Calu3 (cell line): ENCODE data around the gene MOB3A. TPM values are rescaled to one million over a fixed set of nuclear protein-coding genes. Genes with fewer than 3 reads are reported as not detected.

Source experiments
- BruUV-seq: library from RNA; stranded (reverse); fragments of 400-500 nt; replicated peaks from 2 replicates; lab custom pipeline; 2021; lab: Mats Ljungman, UMichigan
- CTCF ChIA-PET: fragments of 300-600 bp; sonication (Branson Sonifier 250); formaldehyde crosslinking; loops from one replicate; lab custom pipeline; 2022; ENCODE audit warnings: antibody characterized with exemption; lab: Charles Lee
- DNase-seq: peaks from one replicate; pipeline ENCODE4 v3.0.0; 2022
- H3K27ac Mint-ChIP-seq: one replicate; pipeline ENCODE4 v1.8.0; 2022; ENCODE audit warnings: mixed read lengths; ENCODE audit not compliant: unreplicated experiment
- H3K27me3 Mint-ChIP-seq: one replicate; pipeline ENCODE4 v1.8.0; 2022; ENCODE audit warnings: mixed read lengths; ENCODE audit not compliant: unreplicated experiment
- H3K36me3 Mint-ChIP-seq: one replicate; pipeline ENCODE4 v1.8.0; 2022; ENCODE audit warnings: mild to moderate bottlenecking, moderate library complexity, mixed read lengths; ENCODE audit not compliant: insufficient read depth, unreplicated experiment
- H3K4me1 Mint-ChIP-seq: one replicate; pipeline ENCODE4 v1.8.0; 2022; ENCODE audit warnings: mild to moderate bottlenecking, low read depth, mixed read lengths; ENCODE audit not compliant: unreplicated experiment
- H3K4me3 Mint-ChIP-seq: one replicate; pipeline ENCODE4 v1.8.0; 2022; ENCODE audit warnings: mild to moderate bottlenecking, low read depth, moderate library complexity, mixed read lengths; ENCODE audit not compliant: unreplicated experiment
- H3K9me3 Mint-ChIP-seq: one replicate; pipeline ENCODE4 v1.8.0; 2022; ENCODE audit warnings: low read depth, mixed read lengths; ENCODE audit not compliant: unreplicated experiment
- intact Hi-C: fragments of 100-400 bp; cut with micrococcal nuclease; formaldehyde crosslinking; loops from one replicate; pipeline ENCODE4 v1.10.0; 2022; ENCODE audit not compliant: unreplicated experiment
- total RNA-seq: library from RNA; stranded (reverse); gene quantifications from 2 replicates; pipeline ENCODE4 v1.2.3, GENCODE V29; 2022
- TF ChIP-seq, protein P1 (sequence below): fragments of 200-600 bp; IDR thresholded peaks from one replicate; pipeline ENCODE4 v1.8.0; 2022; ENCODE audit warnings: antibody characterized with exemption; ENCODE audit not compliant: unreplicated experiment

Gene MOB3A
- total RNA-seq, 1 experiment from 2014 or later = 15.8 TPM

DNA sequence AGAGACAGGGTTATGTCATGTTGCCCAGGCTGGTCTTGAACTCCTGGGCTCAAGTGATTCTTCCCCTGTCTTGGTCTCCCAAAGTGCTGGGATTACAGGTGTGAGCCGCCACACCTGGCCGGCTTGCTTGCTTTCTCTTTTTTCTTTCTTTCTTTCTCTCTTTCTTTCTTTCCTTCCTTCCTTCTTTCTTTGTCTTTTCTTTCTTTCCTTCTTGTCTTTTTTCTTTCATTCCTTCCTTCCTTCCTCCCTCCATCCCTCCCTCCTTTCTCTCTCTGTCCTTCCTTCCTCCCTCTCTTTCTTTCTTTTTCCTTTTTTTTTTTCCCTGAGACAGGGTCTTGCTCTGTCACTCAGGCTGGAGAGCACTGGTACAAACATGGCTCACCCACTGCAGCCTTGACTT is 73.8 kb downstream of the MOB3A start:
- TF ChIP-seq, protein P1, sequence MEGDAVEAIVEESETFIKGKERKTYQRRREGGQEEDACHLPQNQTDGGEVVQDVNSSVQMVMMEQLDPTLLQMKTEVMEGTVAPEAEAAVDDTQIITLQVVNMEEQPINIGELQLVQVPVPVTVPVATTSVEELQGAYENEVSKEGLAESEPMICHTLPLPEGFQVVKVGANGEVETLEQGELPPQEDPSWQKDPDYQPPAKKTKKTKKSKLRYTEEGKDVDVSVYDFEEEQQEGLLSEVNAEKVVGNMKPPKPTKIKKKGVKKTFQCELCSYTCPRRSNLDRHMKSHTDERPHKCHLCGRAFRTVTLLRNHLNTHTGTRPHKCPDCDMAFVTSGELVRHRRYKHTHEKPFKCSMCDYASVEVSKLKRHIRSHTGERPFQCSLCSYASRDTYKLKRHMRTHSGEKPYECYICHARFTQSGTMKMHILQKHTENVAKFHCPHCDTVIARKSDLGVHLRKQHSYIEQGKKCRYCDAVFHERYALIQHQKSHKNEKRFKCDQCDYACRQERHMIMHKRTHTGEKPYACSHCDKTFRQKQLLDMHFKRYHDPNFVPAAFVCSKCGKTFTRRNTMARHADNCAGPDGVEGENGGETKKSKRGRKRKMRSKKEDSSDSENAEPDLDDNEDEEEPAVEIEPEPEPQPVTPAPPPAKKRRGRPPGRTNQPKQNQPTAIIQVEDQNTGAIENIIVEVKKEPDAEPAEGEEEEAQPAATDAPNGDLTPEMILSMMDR = no peak
- Mint-ChIP-seq H3K36me3 (peaks cover 9% of the 10 kb centered on the region), H3K4me3 (no peak overlapping the region), H3K27me3 (no peaks in the 10 kb centered on the region), H3K9me3 (no peaks in the 10 kb centered on the region), H3K4me1 (peaks cover 12% of the 10 kb centered on the region), H3K27ac (no peak overlapping the region)
- no TSS peak for BruUV-seq
- intact Hi-C loops = no loop called here
- no peak for DNase-seq
- CTCF ChIA-PET = no interaction called here

DNA sequence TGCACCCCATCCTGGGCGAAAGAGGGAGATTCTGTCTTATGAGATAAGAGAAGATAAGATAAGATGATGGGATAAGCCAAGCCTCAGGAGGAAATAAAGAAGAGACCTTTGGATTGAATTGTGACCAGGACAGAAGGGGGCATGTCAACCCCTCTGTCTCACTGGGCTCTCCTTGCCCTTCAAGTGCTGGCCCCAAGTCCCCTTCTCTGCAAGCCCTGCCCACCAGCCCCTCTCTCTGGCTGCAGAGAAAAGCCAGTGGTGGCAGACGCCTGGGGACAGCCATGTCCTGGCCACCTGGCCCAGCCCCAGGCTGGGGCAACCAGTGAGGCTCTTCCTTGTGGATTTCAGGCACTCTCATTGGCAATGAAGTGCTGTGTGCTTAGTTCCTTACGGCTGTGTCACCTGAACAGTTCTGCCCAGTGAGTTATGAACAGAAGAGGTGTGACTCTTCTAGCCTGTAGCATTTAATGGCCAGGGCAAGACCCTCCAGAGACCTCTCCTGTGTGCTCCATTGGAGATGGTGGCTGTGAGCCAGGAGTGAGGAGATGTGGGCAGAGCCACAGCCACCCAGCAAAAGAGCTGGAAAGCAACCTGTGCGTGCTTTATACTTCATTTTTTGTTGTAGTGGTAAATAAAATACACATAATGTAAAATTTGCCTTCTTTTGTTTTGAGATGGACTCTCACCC is 74.5 kb downstream of the MOB3A start:
- Mint-ChIP-seq H3K27me3 (no peaks in the 10 kb centered on the region), H3K27ac (no peak overlapping the region), H3K4me1 (peaks cover 7% of the 10 kb centered on the region), H3K9me3 (no peaks in the 10 kb centered on the region), H3K4me3 (no peak overlapping the region), H3K36me3 (peaks cover 5% of the 10 kb centered on the region)
- no peak for DNase-seq
- intact Hi-C loops = no loop called here
- BruUV-seq = no TSS peak
- CTCF ChIA-PET = no interaction called here
- TF ChIP-seq, protein P1 = no peak

Other genes with a start within 250 kb of the MOB3A start
- gene REXO1, start 247.8 kb downstream of the MOB3A start, total RNA-seq = 34.1 and 39.5 TPM in 2 replicates
- 32.3 and 39.0 TPM in 2 replicates for gene KLF16, start 232.7 kb downstream of the MOB3A start, total RNA-seq
- 35.2 and 36.9 TPM in 2 replicates for gene ABHD17A, start 210.8 kb downstream of the MOB3A start, total RNA-seq
- 6.7 TPM in 2 replicates for gene ADAT3, start 190.9 kb downstream of the MOB3A start, total RNA-seq
- 64.2 and 80.5 TPM in 2 replicates for gene SCAMP4, start 190.9 kb downstream of the MOB3A start, total RNA-seq
- gene CSNK1G2, start 155.2 kb downstream of the MOB3A start, total RNA-seq = 54.5 and 59.2 TPM in 2 replicates
- gene BTBD2, start 80.6 kb downstream of the MOB3A start, total RNA-seq = 65.3 and 72.3 TPM in 2 replicates
- 96.0 and 99.7 TPM in 2 replicates for gene MKNK2, start 45.1 kb downstream of the MOB3A start, total RNA-seq
- gene IZUMO4, start 589 bp upstream of the MOB3A start, total RNA-seq = 2.7 and 2.8 TPM in 2 replicates
- gene AP3D1, start 55.2 kb upstream of the MOB3A start, total RNA-seq = 107 and 108 TPM in 2 replicates
- 39.3 and 42.9 TPM in 2 replicates for gene DOT1L, start 67.6 kb upstream of the MOB3A start, total RNA-seq
- gene PLEKHJ1, start 140.0 kb upstream of the MOB3A start, total RNA-seq = 38.7 and 43.5 TPM in 2 replicates
- gene SF3A2, start 140.5 kb upstream of the MOB3A start, total RNA-seq = 83.0 and 83.6 TPM in 2 replicates
- 3.7 and 5.0 TPM in 2 replicates for gene AMH, start 153.0 kb upstream of the MOB3A start, total RNA-seq
- gene JSRP1, start 160.1 kb upstream of the MOB3A start, total RNA-seq = 0.73 TPM in 1 of 2 replicates, not detected in the other
- gene PEAK3, start 185.8 kb upstream of the MOB3A start, total RNA-seq = not detected in 2 replicates
- not detected in 2 replicates for gene LINGO3, start 211.8 kb upstream of the MOB3A start, total RNA-seq
- 71.5 and 93.0 TPM in 2 replicates for gene LSM7, start 232.3 kb upstream of the MOB3A start, total RNA-seq
- 56.0 and 59.3 TPM in 2 replicates for gene SPPL2B, start 232.4 kb upstream of the MOB3A start, total RNA-seq